HCT116 (cell line): ENCODE results near the gene A2ML1. TPM values are rescaled to one million over a fixed set of nuclear protein-coding genes. Genes with fewer than 3 reads are reported as not detected.

ENCODE experiments used
- ATAC-seq: fragments of 200-7000 bp; cut with Tn5 transposase; 2 replicates; pipeline ENCODE4 v1.9.1; 2020; ENCODE audit warnings: mild to moderate bottlenecking, moderate library complexity
- BruUV-seq: library from RNA; stranded (reverse); fragments of 400-500 nt; replicated peaks from 2 replicates; lab custom pipeline; 2021; lab: Mats Ljungman, UMichigan
- CTCF ChIA-PET: fragments of 300-600 bp; sonication (Branson Sonifier 250); formaldehyde crosslinking; loops from one replicate; lab custom pipeline; 2021; ENCODE audit warnings: antibody characterized with exemption; lab: Charles Lee
- POLR2A ChIA-PET: fragments of 300-600, 350-600 bp; sonication (Branson Sonifier 250); formaldehyde crosslinking; loops from one replicate; lab custom pipeline; 2021; ENCODE audit warnings: antibody characterized with exemption; lab: Charles Lee
- RAD21 ChIA-PET, 2 experiments: fragments of 300-600 bp; sonication (Branson Sonifier 250); formaldehyde crosslinking; loops; one replicate each; lab custom pipeline; 2023; ENCODE audit warnings: low total read pairs in 2 of 2; ENCODE audit not compliant: uncharacterized antibody in 2 of 2, unreplicated experiment in 2 of 2, low non-redundant PET in 1 of 2; lab: Charles Lee
- DNase-seq: peaks from one replicate; pipeline ENCODE4 v3.0.0-alpha.2; 2010; ENCODE audit warnings: low read depth, low spot score
- H2AFZ ChIP-seq: fragments of 200-600 bp; shearing (Covaris generic), sonication (generic); 2 replicates; pipeline ENCODE4 v1.6.1; 2017; ENCODE audit warnings: low read depth, mixed run types, mixed read lengths, antibody characterized with exemption, low read length; ENCODE audit not compliant: poor library complexity, severe bottlenecking
- H3K27ac ChIP-seq: 2 replicates; pipeline ENCODE4 v1.5.1; 2012; ENCODE audit warnings: low read depth, low read length
- H3K27me3 ChIP-seq: fragments of 200-600 bp; sonication (generic); 2 replicates; pipeline ENCODE4 v1.6.1; 2016; ENCODE audit warnings: mixed run types, low read length, mixed read lengths; ENCODE audit not compliant: insufficient read depth
- H3K36me3 ChIP-seq, 2 experiments: fragments of 200-500 bp in 1 of 2; fragments of 200-600 bp in 1 of 2; sonication (Bioruptor generic) in 1 of 2; sonication (generic) in 1 of 2; 2 replicates each; pipeline versions ENCODE4 v1.5.1 to v1.6.1; 2014 to 2016; ENCODE audit warnings: low read length in 2 of 2, inconsistent platforms in 1 of 2, mixed read lengths in 1 of 2, mixed run types in 1 of 2; ENCODE audit not compliant: insufficient read depth in 2 of 2, control insufficient read depth in 1 of 2
- H3K4me1 ChIP-seq, 2 experiments: fragments of 200-600 bp in 1 of 2; sonication (generic) in 1 of 2; 2 replicates each; pipeline versions ENCODE4 v1.5.1 to v1.6.1; 2012 to 2017; ENCODE audit warnings: low read length in 2 of 2, inconsistent platforms in 1 of 2, mild to moderate bottlenecking in 1 of 2, mixed read lengths in 1 of 2, mixed run types in 1 of 2, moderate library complexity in 1 of 2; ENCODE audit not compliant: insufficient read depth in 2 of 2, control insufficient read depth in 1 of 2
- H3K4me2 ChIP-seq: fragments of 200-600 bp; sonication (generic); 2 replicates; pipeline ENCODE4 v1.6.1; 2017; ENCODE audit warnings: mixed run types, low read length, mixed read lengths
- H3K4me3 ChIP-seq, 2 experiments: fragments of 200-600 bp in 1 of 2; sonication (generic) in 1 of 2; replicated peaks in 1 of 2; 2 replicates each; pipeline ENCODE4 v1.5.1; 2011 to 2016; ENCODE audit warnings: low read length in 2 of 2, control low read depth in 1 of 2, low read depth in 1 of 2, mild to moderate bottlenecking in 1 of 2, mixed read lengths in 1 of 2, mixed run types in 1 of 2
- H3K79me2 ChIP-seq: fragments of 200-600 bp; sonication (generic); 2 replicates; pipeline ENCODE4 v1.6.1; 2017; ENCODE audit warnings: mild to moderate bottlenecking, mixed run types, low read length, moderate library complexity, mixed read lengths; ENCODE audit not compliant: insufficient read depth
- H3K9ac ChIP-seq: fragments of 200-600 bp; sonication (generic); 2 replicates; pipeline ENCODE4 v1.6.1; 2016; ENCODE audit warnings: low read length, mixed read lengths
- H3K9me2 ChIP-seq: fragments of 200-600 bp; sonication (generic), shearing (Covaris generic); 2 replicates; pipeline ENCODE4 v1.6.1; 2017; ENCODE audit warnings: mixed run types, mild to moderate bottlenecking, moderate library complexity; ENCODE audit not compliant: insufficient read depth
- H3K9me3 ChIP-seq, 2 experiments: fragments of 200-500 bp in 1 of 2; fragments of 200-600 bp in 1 of 2; sonication (Bioruptor generic) in 1 of 2; sonication (generic) in 1 of 2; 2 replicates each; pipeline ENCODE4 v1.6.1; 2014 to 2017; ENCODE audit warnings: low read length in 2 of 2, mixed read lengths in 2 of 2, inconsistent platforms in 1 of 2, low read depth in 1 of 2, mild to moderate bottlenecking in 1 of 2, mixed run types in 1 of 2, moderate library complexity in 1 of 2; ENCODE audit not compliant: control insufficient read depth in 1 of 2, insufficient read depth in 1 of 2
- H4K20me1 ChIP-seq: fragments of 200-600 bp; sonication (generic), shearing (Covaris generic); 2 replicates; pipeline ENCODE4 v1.6.1; 2017; ENCODE audit warnings: mixed run types, mild to moderate bottlenecking, moderate library complexity; ENCODE audit not compliant: insufficient read depth
- ATF3 ChIP-seq: IDR thresholded peaks from 2 replicates; pipeline ENCODE4 v1.6.1; 2012
- CBX3 ChIP-seq: IDR thresholded peaks from 2 replicates; pipeline ENCODE4 v1.6.1; 2012; ENCODE audit warnings: low read depth
- CEBPB ChIP-seq: IDR thresholded peaks from 2 replicates; pipeline ENCODE4 v1.6.1; 2012; ENCODE audit warnings: low read depth
- EGR1 ChIP-seq: IDR thresholded peaks from 2 replicates; pipeline ENCODE4 v1.6.1; 2012; ENCODE audit warnings: low read depth
- EZH2 ChIP-seq: fragments of 200-600 bp; sonication (generic); IDR thresholded peaks from 2 replicates; pipeline ENCODE4 v1.6.1; 2017; ENCODE audit warnings: antibody characterized with exemption, mixed run types
- EZH2phosphoT487 ChIP-seq: fragments of 200-600 bp; IDR thresholded peaks from 2 replicates; pipeline ENCODE4 v1.6.1; 2018; ENCODE audit warnings: antibody characterized with exemption, borderline replicate concordance
- JUND ChIP-seq: IDR thresholded peaks from 2 replicates; pipeline ENCODE4 v1.6.1; 2012
- POLR2AphosphoS5 ChIP-seq: IDR thresholded peaks from 2 replicates; pipeline ENCODE4 v1.6.1; 2011; ENCODE audit warnings: mild to moderate bottlenecking, low read depth, low read length, moderate library complexity
- RAD21 ChIP-seq: IDR thresholded peaks from 2 replicates; pipeline ENCODE4 v1.6.1; 2012; ENCODE audit warnings: low read depth, mild to moderate bottlenecking
- REST ChIP-seq: IDR thresholded peaks from 2 replicates; pipeline ENCODE4 v1.6.1; 2012; ENCODE audit warnings: low read depth
- SP1 ChIP-seq: IDR thresholded peaks from 2 replicates; pipeline ENCODE4 v1.6.1; 2012; ENCODE audit warnings: low read depth
- SRF ChIP-seq: IDR thresholded peaks from 2 replicates; pipeline ENCODE4 v1.6.1; 2012; ENCODE audit warnings: low read depth
- TCF7L2 ChIP-seq: IDR thresholded peaks from 2 replicates; pipeline ENCODE4 v1.7.0; 2011; ENCODE audit warnings: borderline replicate concordance, inconsistent platforms; ENCODE audit not compliant: insufficient read depth, insufficient read length; ENCODE audit errors: extremely low read depth
- ZBTB33 ChIP-seq: IDR thresholded peaks from 2 replicates; pipeline ENCODE4 v1.6.1; 2011; ENCODE audit warnings: mild to moderate bottlenecking, low read length, moderate library complexity; ENCODE audit not compliant: insufficient replicate concordance; ENCODE audit errors: extremely low read depth
- ZFX ChIP-seq: fragments of 450-650 bp; IDR thresholded peaks from 2 replicates; pipeline ENCODE4 v1.6.1; 2017
- ZNF274 ChIP-seq: fragments of 200-500 bp; sonication (Bioruptor generic); IDR thresholded peaks from 2 replicates; pipeline ENCODE4 v1.6.1; 2014; ENCODE audit warnings: mild to moderate bottlenecking, low read depth, low read length, inconsistent platforms
- intact Hi-C: fragments of 100-400 bp; cut with micrococcal nuclease; formaldehyde crosslinking; loops from 2 replicates; pipeline ENCODE4 v1.10.0; 2022
- total RNA-seq: library from RNA; stranded (reverse); gene quantifications from one replicate; pipeline ENCODE4 v1.2.1, GENCODE V29; 2021; ENCODE audit not compliant: unreplicated experiment
- TF ChIP-seq, protein P1 (sequence below): IDR thresholded peaks from 2 replicates; pipeline ENCODE4 v1.6.1; 2012

The A2ML1 gene
- total RNA-seq, 1 experiment from 2014 or later = not detected

DNA sequence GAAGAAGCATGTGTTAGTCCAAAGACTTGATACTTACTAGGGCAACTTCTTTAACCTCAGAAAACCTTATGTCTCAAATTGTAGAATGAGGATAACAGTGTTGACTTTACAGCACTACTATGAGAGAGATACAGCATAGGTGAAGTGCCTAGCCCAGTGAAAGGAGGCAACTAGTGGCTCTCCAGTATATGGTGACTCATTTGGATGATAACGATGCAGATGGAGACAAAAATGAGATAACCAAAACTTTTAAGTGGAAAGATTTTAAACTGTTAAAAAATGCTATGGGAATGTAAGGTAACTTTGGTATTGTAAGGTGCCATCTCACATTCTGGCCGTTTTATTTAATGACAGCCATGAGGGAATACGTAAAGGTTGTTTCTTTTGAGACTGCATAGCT lies 94.6 kb downstream of the A2ML1 start:
- H2AFZ ChIP-seq = no peak overlapping the region
- no peaks in the 10 kb centered on the region for H3K79me2 ChIP-seq
- H3K9ac ChIP-seq = no peak overlapping the region
- H3K27ac ChIP-seq = no peak overlapping the region
- POLR2A ChIA-PET = no interaction called here
- no peaks in the 10 kb centered on the region for H3K27me3 ChIP-seq
- no TSS peak for BruUV-seq
- H3K9me3 ChIP-seq = no peaks in the 10 kb centered on the region
- peaks cover 14 to 22% of the 10 kb centered on the region in 2 experiments; a peak in 3 of 4 replicates for H3K4me1 ChIP-seq
- H3K9me2 ChIP-seq = no peaks in the 10 kb centered on the region
- no peaks in the 10 kb centered on the region for H3K36me3 ChIP-seq
- RAD21 ChIA-PET = no interaction called here
- intact Hi-C loops = no loop called here
- no peak overlapping the region for H3K4me2 ChIP-seq
- no peaks in the 10 kb centered on the region for H4K20me1 ChIP-seq
- DNase-seq (no peak), ATAC-seq (no peak)
- no peak for TF ChIP-seq EGR1
- TF ChIP-seq SP1 = no peak
- no peak for TF ChIP-seq REST
- no peak for TF ChIP-seq SRF
- TF ChIP-seq EZH2 = no peak
- TF ChIP-seq ZBTB33 = no peak
- TF ChIP-seq RAD21 = no peak
- no peak for TF ChIP-seq ATF3
- TF ChIP-seq, protein P1, sequence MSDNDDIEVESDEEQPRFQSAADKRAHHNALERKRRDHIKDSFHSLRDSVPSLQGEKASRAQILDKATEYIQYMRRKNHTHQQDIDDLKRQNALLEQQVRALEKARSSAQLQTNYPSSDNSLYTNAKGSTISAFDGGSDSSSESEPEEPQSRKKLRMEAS = no peak
- TF ChIP-seq CEBPB = no peak
- TF ChIP-seq JUND = no peak
- no peak for TF ChIP-seq ZFX
- no peak for TF ChIP-seq TCF7L2
- no peak for TF ChIP-seq POLR2AphosphoS5
- no peak for TF ChIP-seq CBX3
- no peak for TF ChIP-seq EZH2phosphoT487
- TF ChIP-seq ZNF274 = no peak
- CTCF ChIA-PET = no interaction called here
- H3K4me3 ChIP-seq = no peak overlapping the region
